ENCODE data around the gene RHOB. TPM values are rescaled to one million over a fixed set of nuclear protein-coding genes. Genes with fewer than 3 reads are reported as not detected.
A peak's percentile ranks its signal among the peaks of the same experiment; 100 is the strongest.

The RHOB gene
- total and polyA plus RNA-seq, 2 of the 13 experiments (the other 11 are each of a cell fraction or from before 2014, with no cell fraction given), result 192 to 268 TPM

- no peak for TF ChIP-seq ZNF704 (CRISPR knock-in tag; IDR thresholded peaks at IDR 0.05; ENCODE audit: borderline replicate concordance)
- no peak for TF ChIP-seq ZNF572 (CRISPR knock-in tag; IDR thresholded peaks at IDR 0.05)
- no peak for TF ChIP-seq ZNF33B (CRISPR knock-in tag; IDR thresholded peaks at IDR 0.05)
- TF ChIP-seq ONECUT2 (CRISPR knock-in tag; IDR thresholded peaks at IDR 0.05), result no peak
- no peak for TF ChIP-seq ZNF275 (CRISPR knock-in tag; IDR thresholded peaks at IDR 0.05; ENCODE audit: borderline replicate concordance)
- no peak; the same call in 1 of the 2 replicates for TF ChIP-seq MED13 (CRISPR knock-in tag; IDR thresholded peaks at IDR 0.05)
- no peak for TF ChIP-seq ETV6 (CRISPR knock-in tag; conservative IDR thresholded peaks at IDR 0.05)
- TF ChIP-seq ARNT2 (CRISPR knock-in tag; IDR thresholded peaks at IDR 0.05; ENCODE audit: low read depth), result peak; percentile 22; the same call in 1 of the 2 replicates
- TF ChIP-seq ZNF251 (CRISPR knock-in tag; IDR thresholded peaks at IDR 0.05), result no peak
- TF ChIP-seq ZFP36L1 (CRISPR knock-in tag; IDR thresholded peaks at IDR 0.05), result no peak
- peak; percentile 62; the same call in 1 of the 2 replicates for TF ChIP-seq ELF3 (CRISPR knock-in tag; IDR thresholded peaks at IDR 0.05)
- TF ChIP-seq NFE2L2 (IDR thresholded peaks at IDR 0.05; ENCODE audit: low read length), result 0 out of 2 replicates have a peak, but pooled peaks have one; percentile 6
- no peak for TF ChIP-seq CENPX (CRISPR knock-in tag; IDR thresholded peaks at IDR 0.05)
- TF ChIP-seq, protein P1, sequence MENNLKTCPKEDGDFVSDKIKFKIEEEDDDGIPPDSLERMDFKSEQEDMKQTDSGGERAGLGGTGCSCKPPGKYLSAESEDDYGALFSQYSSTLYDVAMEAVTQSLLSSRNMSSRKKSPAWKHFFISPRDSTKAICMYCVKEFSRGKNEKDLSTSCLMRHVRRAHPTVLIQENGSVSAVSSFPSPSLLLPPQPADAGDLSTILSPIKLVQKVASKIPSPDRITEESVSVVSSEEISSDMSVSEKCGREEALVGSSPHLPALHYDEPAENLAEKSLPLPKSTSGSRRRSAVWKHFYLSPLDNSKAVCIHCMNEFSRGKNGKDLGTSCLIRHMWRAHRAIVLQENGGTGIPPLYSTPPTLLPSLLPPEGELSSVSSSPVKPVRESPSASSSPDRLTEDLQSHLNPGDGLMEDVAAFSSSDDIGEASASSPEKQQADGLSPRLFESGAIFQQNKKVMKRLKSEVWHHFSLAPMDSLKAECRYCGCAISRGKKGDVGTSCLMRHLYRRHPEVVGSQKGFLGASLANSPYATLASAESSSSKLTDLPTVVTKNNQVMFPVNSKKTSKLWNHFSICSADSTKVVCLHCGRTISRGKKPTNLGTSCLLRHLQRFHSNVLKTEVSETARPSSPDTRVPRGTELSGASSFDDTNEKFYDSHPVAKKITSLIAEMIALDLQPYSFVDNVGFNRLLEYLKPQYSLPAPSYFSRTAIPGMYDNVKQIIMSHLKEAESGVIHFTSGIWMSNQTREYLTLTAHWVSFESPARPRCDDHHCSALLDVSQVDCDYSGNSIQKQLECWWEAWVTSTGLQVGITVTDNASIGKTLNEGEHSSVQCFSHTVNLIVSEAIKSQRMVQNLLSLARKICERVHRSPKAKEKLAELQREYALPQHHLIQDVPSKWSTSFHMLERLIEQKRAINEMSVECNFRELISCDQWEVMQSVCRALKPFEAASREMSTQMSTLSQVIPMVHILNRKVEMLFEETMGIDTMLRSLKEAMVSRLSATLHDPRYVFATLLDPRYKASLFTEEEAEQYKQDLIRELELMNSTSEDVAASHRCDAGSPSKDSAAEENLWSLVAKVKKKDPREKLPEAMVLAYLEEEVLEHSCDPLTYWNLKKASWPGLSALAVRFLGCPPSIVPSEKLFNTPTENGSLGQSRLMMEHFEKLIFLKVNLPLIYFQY (CRISPR knock-in tag; IDR thresholded peaks at IDR 0.05; ENCODE audit: borderline replicate concordance), result 0 out of 2 replicates have a peak, but pooled peaks have one; percentile 14
- peak; percentile 57; the same call in 1 of the 2 replicates for TF ChIP-seq CEBPB (IDR thresholded peaks at IDR 0.05; ENCODE audit: borderline replicate concordance, low read depth, low read length)
- TF ChIP-seq UBTF (CRISPR knock-in tag; IDR thresholded peaks at IDR 0.05), result no peak; the same call in 1 of the 2 replicates
- TF ChIP-seq MIER2 (CRISPR knock-in tag; IDR thresholded peaks at IDR 0.05), result no peak
- no peak for TF ChIP-seq ZNF296 (CRISPR knock-in tag; conservative IDR thresholded peaks at IDR 0.05)
- no peak for TF ChIP-seq FOXK1 (CRISPR knock-in tag; IDR thresholded peaks at IDR 0.05; ENCODE audit: borderline replicate concordance, low read depth)
- TF ChIP-seq ZBTB21 (CRISPR knock-in tag; IDR thresholded peaks at IDR 0.05), result no peak
Observed at GRCh38 chr2:20449501-20450200, 2.8 kb downstream of the RHOB start (continued).
